DOHH2 (cell line): ENCODE measurements around the gene SH2D7.

Source experiments
- CTCF ChIP-seq: fragments of 200-600 bp; sonication (generic); IDR thresholded peaks from one replicate; pipeline ENCODE4 v1.5.1; 2014; ENCODE audit warnings: antibody characterized with exemption, mild to moderate bottlenecking, low read depth, low read length; ENCODE audit not compliant: poor library complexity, severe bottlenecking
- EZH2phosphoT487 ChIP-seq: fragments of 200-600 bp; sonication (generic); IDR thresholded peaks from 2 replicates; pipeline ENCODE4 v1.6.1; 2017; ENCODE audit warnings: borderline replicate concordance, mild to moderate bottlenecking, antibody characterized with exemption, low read length, moderate library complexity, mixed read lengths

- TF ChIP-seq CTCF (no peak), EZH2phosphoT487 (no peak)
These were observed 41.5 kb upstream of the SH2D7 start for GRCh38 chr15:78050826-78051225.
